ENCODE data around the gene ZNF335. TPM values are rescaled to one million over a fixed set of nuclear protein-coding genes. Genes with fewer than 3 reads are reported as not detected.

ZNF335 gene
- total and polyA plus RNA-seq, 2 of the 13 experiments (the other 11 are each of a cell fraction or from before 2014, with no cell fraction given), result 9.7 to 13.7 TPM

- no peak for TF ChIP-seq CENPX (CRISPR knock-in tag; IDR thresholded peaks at IDR 0.05)
- TF ChIP-seq TEAD2 (CRISPR knock-in tag; IDR thresholded peaks at IDR 0.05), result peak; percentile 68; the same call in 1 of the 2 replicates
- TF ChIP-seq ARNT2 (CRISPR knock-in tag; IDR thresholded peaks at IDR 0.05; ENCODE audit: low read depth), result peak; percentile 59; the same call in 1 of the 2 replicates
- no peak for TF ChIP-seq ZNF280D (CRISPR knock-in tag; IDR thresholded peaks at IDR 0.05)
- TF ChIP-seq ZNF235 (CRISPR knock-in tag; IDR thresholded peaks at IDR 0.05; ENCODE audit: borderline replicate concordance), result 0 out of 2 replicates have a peak, but pooled peaks have one; percentile 89
- no peak for TF ChIP-seq NFE2 (CRISPR knock-in tag; IDR thresholded peaks at IDR 0.05)
- peak; percentile 71 for TF ChIP-seq AGO2 (optimal IDR thresholded peaks at IDR 0.05; ENCODE audit: low read depth, low read length)
- 0 out of 2 replicates have a peak, but pooled peaks have one; percentile 15 for TF ChIP-seq ZNF354B (CRISPR knock-in tag; IDR thresholded peaks at IDR 0.05)
- no peak for TF ChIP-seq ZFP36L1 (CRISPR knock-in tag; IDR thresholded peaks at IDR 0.05)
- no peak for TF ChIP-seq ZNF331 (CRISPR knock-in tag; IDR thresholded peaks at IDR 0.05)
- TF ChIP-seq PRDM4 (CRISPR knock-in tag; IDR thresholded peaks at IDR 0.05; ENCODE audit: borderline replicate concordance), result no peak
- 0 out of 2 replicates have a peak, but pooled peaks have one; percentile 68 for TF ChIP-seq GLI4 (CRISPR knock-in tag; IDR thresholded peaks at IDR 0.05; ENCODE audit: borderline replicate concordance)
- TF ChIP-seq ZFP36L2 (CRISPR knock-in tag; IDR thresholded peaks at IDR 0.05), result peak; percentile 46; the same call in 1 of the 2 replicates
- TF ChIP-seq CERS6 (CRISPR knock-in tag; IDR thresholded peaks at IDR 0.05), result peak; percentile 58; the same call in 1 of the 2 replicates
- TF ChIP-seq ZBTB7B (CRISPR knock-in tag; IDR thresholded peaks at IDR 0.05), result no peak
- 0 out of 2 replicates have a peak, but pooled peaks have one; percentile 16 for TF ChIP-seq ZNF570 (CRISPR knock-in tag; IDR thresholded peaks at IDR 0.05; ENCODE audit: borderline replicate concordance)
- TF ChIP-seq KLF9 (CRISPR knock-in tag; IDR thresholded peaks at IDR 0.05; ENCODE audit: low read depth), result no peak
Measured at GRCh38 chr20:45970646-45971424, 1.2 kb downstream of the ZNF335 start (continued).

All from HepG2 (cell line).